Tibial artery (tissue), 4 donors: ENCODE data around the gene SNX18.
A peak's percentile ranks its signal among the peaks of the same experiment; 100 is the strongest.

Experiments used
- DNase-seq, 2 donors: peaks; one replicate each; pipeline ENCODE4 v3.0.0-alpha.2; 2019
- H3K27ac ChIP-seq, 2 donors: fragments of 200-600 bp; sonication (generic) in 1 of 2; 1 replicate in 1 of 2; 2 replicates in 1 of 2; pipeline ENCODE4 v1.5.1; 2018 to 2019; ENCODE audit warnings: mild to moderate bottlenecking in 1 of 2
- H3K27me3 ChIP-seq, 2 donors: fragments of 200-600 bp; sonication (generic) in 1 of 2; one replicate each; pipeline versions ENCODE4 v1.5.1 to v1.6.0; 2016 to 2019
- H3K36me3 ChIP-seq, 3 donors: fragments of 200-600 bp; sonication (generic) in 2 of 3; one replicate each; pipeline ENCODE4 v1.5.1; 2016 to 2019; ENCODE audit warnings: mild to moderate bottlenecking in 2 of 3
- H3K4me1 ChIP-seq, 4 donors: fragments of 200-600 bp; sonication (generic) in 2 of 4; 1 replicate in 3 of 4; 2 replicates in 1 of 4; pipeline ENCODE4 v1.5.1; 2016 to 2019
- H3K4me3 ChIP-seq, 2 donors: fragments of 200-600 bp; sonication (generic) in 1 of 2; 1 replicate in 1 of 2; 2 replicates in 1 of 2; pipeline ENCODE4 v1.5.1; 2018 to 2019; ENCODE audit warnings: mild to moderate bottlenecking in 2 of 2
- H3K9me3 ChIP-seq, 3 donors: fragments of 200-600 bp; sonication (generic) in 1 of 3; one replicate each; pipeline ENCODE4 v1.5.1; 2016 to 2019
- intact Hi-C: fragments of 100-400 bp; cut with DNase I; formaldehyde crosslinking; loops from one replicate; pipeline ENCODE4 v1.15.0; 2023; ENCODE audit warnings: low total_unique reads
- TF ChIP-seq, protein P1 (sequence below), 2 experiments: fragments of 200-600 bp in 1 of 2; fragments of 450-650 bp in 1 of 2; IDR thresholded peaks; one replicate each; pipeline ENCODE4 v1.5.1; 2017 to 2019; ENCODE audit warnings: antibody characterized with exemption in 2 of 2, mild to moderate bottlenecking in 1 of 2, moderate library complexity in 1 of 2

Gene SNX18

DNA sequence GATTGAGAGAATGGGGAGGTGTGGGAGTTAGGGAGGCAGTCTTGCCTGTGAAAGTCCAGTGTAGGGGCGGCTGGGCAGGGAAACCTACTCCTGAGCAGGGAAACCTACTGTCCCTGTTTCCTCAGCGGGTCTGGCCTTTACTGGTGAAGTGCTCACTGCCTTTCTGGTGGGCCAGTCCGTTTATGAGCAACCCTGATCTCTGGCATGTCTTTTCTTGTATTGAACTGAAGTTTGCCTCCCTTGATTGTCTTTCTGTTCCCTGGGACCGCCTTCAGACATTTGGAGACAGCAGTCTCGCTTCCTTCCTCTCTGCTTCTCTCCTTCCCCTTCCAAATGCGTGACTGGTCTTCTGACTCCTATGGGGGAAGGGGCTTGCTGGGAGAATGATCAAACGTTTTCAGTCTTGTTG lies 2.9 kb downstream of the SNX18 start:
- H3K9me3 ChIP-seq, result no peaks in the 10 kb centered on the region
- DNase-seq, result peak; percentile 41 to 72
- H3K36me3 ChIP-seq, result peaks cover 0 to 8% (median 5%) of the 10 kb centered on the region in 3 donors
- peak overlapping the region; percentile 86 to 98 for H3K4me3 ChIP-seq
- intact Hi-C loops, result loop anchor here (10.0 kb wide), 1 partner anchor 114 kb away; no protein-coding TSS in a partner anchor
- TF ChIP-seq, protein P1, sequence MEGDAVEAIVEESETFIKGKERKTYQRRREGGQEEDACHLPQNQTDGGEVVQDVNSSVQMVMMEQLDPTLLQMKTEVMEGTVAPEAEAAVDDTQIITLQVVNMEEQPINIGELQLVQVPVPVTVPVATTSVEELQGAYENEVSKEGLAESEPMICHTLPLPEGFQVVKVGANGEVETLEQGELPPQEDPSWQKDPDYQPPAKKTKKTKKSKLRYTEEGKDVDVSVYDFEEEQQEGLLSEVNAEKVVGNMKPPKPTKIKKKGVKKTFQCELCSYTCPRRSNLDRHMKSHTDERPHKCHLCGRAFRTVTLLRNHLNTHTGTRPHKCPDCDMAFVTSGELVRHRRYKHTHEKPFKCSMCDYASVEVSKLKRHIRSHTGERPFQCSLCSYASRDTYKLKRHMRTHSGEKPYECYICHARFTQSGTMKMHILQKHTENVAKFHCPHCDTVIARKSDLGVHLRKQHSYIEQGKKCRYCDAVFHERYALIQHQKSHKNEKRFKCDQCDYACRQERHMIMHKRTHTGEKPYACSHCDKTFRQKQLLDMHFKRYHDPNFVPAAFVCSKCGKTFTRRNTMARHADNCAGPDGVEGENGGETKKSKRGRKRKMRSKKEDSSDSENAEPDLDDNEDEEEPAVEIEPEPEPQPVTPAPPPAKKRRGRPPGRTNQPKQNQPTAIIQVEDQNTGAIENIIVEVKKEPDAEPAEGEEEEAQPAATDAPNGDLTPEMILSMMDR (IDR thresholded peaks at IDR 0.05), result no peak
- no peaks in the 10 kb centered on the region for H3K27me3 ChIP-seq
- H3K4me1 ChIP-seq, result peaks cover 0 to 53% (median 34%) of the 10 kb centered on the region in 4 donors
- peak overlapping the region; percentile 92 to 97 for H3K27ac ChIP-seq

DNA sequence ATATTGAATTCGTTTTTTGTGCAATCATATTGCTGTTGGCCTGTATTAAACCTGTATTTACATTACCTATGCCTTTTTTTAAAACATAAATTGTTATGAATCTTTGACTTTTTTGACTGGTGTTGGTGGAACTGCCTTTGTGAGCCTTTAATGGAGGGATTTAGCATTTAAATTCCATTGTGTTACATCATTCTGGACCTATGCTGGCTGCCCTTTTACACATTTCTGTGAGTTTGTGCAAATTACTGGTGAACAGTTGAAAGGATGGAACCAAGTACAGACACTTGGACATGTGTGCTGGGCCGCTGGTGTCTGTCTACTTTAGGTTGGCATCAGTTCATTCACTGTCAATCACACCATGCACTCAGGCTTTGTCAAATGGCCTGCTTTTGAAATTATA lies 3.4 kb downstream of the SNX18 start:
- Histone ChIP-seq H3K27me3 (no peaks in the 10 kb centered on the region), H3K27ac (peak overlapping the region; percentile 92 to 97), H3K4me3 (peak overlapping the region; percentile 86 to 98), H3K9me3 (no peaks in the 10 kb centered on the region), H3K4me1 (peaks cover 0 to 55% (median 38%) of the 10 kb centered on the region in 4 donors), H3K36me3 (peaks cover 0 to 8% (median 5%) of the 10 kb centered on the region in 3 donors)
- intact Hi-C loops, result loop anchor here (10.0 kb wide), 1 partner anchor 114 kb away; no protein-coding TSS in a partner anchor
- TF ChIP-seq, protein P1 (IDR thresholded peaks at IDR 0.05), result no peak
- no peak for DNase-seq

DNA sequence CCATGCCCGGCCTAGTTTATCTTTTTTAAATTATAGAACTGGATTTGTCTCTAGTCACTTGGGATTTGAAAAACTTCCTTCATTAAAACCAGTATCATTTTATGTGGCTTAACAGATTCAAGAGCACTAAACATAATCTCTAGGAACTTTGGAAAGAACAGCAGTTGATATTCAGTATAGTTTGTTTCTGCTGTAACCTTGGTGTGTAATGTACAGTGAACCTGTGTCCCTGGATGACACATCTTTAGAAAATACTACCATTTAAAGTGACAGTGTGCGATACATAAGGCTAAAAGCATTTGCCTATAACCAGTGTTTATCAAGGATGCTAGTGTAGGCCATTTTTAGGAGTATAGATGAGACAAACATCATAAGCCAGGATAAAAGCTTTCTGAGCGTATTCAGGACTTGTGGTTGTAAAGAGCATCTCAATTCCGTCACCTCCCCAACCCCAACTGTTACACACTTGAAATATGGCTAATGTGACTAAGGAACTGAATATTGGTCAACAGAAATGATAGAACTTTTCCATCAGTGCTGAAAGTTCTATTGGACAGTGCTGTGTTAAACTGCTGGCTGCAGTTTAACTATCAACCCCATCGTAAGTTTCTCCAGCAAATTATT lies 4.4 kb downstream of the SNX18 start:
- Histone ChIP-seq H3K27ac (peak overlapping the region; percentile 92 to 97), H3K4me1 (peaks cover 0 to 55% (median 42%) of the 10 kb centered on the region in 4 donors)
- intact Hi-C loops, result loop anchor here (10.0 kb wide), 1 partner anchor 113 kb away; no protein-coding TSS in a partner anchor

DNA sequence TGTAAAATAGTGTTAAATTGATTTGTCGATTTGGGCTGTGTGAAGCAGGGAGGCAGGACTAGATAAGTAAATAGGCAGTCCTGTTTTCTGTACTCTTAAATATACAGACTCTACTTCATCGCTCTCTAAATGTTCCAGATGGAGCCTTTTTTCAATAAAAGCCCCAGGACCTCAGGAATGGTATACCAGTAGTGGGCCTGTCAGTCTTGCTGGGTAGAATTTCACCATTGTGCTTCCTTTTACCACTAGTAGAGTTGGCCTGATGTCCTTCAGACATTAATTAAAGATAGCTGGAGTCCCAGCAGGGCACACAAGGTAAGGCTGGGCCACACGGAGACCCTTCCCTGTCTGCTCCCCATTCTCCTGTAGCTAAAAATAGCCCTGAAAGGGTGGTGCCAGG lies 6.0 kb downstream of the SNX18 start:
- H3K27ac ChIP-seq, result peak overlapping the region; percentile 92 to 97
- peak overlapping the region; percentile 86 to 98 for H3K4me3 ChIP-seq
- no peak for DNase-seq

More for the DNA sequence above, 4.4 kb downstream of the SNX18 start:
- TF ChIP-seq, protein P1 (IDR thresholded peaks at IDR 0.05), result no peak
- H3K36me3 ChIP-seq, result peaks cover 0 to 8% (median 5%) of the 10 kb centered on the region in 3 donors
- H3K4me3 ChIP-seq, result peak overlapping the region; percentile 86 to 98
- H3K9me3 ChIP-seq, result no peaks in the 10 kb centered on the region
- no peak for DNase-seq
- no peaks in the 10 kb centered on the region for H3K27me3 ChIP-seq

DNA sequence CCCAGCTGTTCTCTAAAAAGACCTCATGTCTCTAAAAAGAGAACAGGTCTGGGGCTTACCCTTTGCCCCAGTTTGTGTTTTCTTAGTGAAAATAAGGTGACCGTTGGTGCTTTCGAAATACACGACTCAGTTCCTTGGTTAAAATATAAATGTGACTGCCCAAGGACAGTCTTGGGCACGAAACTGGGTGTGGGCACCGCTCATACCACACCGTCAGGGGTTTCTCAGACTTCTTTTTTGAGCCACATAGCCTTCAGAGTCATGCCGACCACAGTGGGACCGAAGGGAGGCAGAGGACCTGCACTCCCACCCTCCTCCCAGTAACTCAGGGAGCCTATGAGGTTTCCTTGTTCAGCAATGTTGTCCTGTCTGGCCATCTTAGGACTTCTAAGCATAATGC lies 6.5 kb downstream of the SNX18 start:
- Histone ChIP-seq H3K27me3 (no peaks in the 10 kb centered on the region), H3K4me3 (peak overlapping the region; percentile 86 to 98), H3K36me3 (peaks cover 0 to 2% (median 0%) of the 10 kb centered on the region in 3 donors), H3K27ac (peak overlapping the region; percentile 92 to 97), H3K4me1 (peaks cover 0 to 73% (median 60%) of the 10 kb centered on the region in 4 donors), H3K9me3 (no peaks in the 10 kb centered on the region)
- no peak for DNase-seq
- intact Hi-C loops, result loop anchor here (10.0 kb wide), 1 partner anchor 111 kb away; no protein-coding TSS in a partner anchor
- TF ChIP-seq, protein P1 (IDR thresholded peaks at IDR 0.05), result no peak

More for the DNA sequence above, 6.0 kb downstream of the SNX18 start:
- H3K36me3 ChIP-seq, result peaks cover 0 to 8% (median 3%) of the 10 kb centered on the region in 3 donors
- intact Hi-C loops, result loop anchor here (10.0 kb wide), 1 partner anchor 111 kb away; no protein-coding TSS in a partner anchor
- peaks cover 0 to 67% (median 55%) of the 10 kb centered on the region in 4 donors for H3K4me1 ChIP-seq
- no peaks in the 10 kb centered on the region for H3K27me3 ChIP-seq
- no peaks in the 10 kb centered on the region for H3K9me3 ChIP-seq
- TF ChIP-seq, protein P1 (IDR thresholded peaks at IDR 0.05), result no peak
